HG02973 (cell line): Measurements from ENCODE around the gene ITGAD.

ENCODE experiments used
- ATAC-seq: cut with Tn5 transposase; IDR thresholded peaks from one replicate; pipeline ENCODE4 v1.9.1; 2021; ENCODE audit warnings: moderate library complexity; ENCODE audit not compliant: unreplicated experiment

The ITGAD gene

DNA sequence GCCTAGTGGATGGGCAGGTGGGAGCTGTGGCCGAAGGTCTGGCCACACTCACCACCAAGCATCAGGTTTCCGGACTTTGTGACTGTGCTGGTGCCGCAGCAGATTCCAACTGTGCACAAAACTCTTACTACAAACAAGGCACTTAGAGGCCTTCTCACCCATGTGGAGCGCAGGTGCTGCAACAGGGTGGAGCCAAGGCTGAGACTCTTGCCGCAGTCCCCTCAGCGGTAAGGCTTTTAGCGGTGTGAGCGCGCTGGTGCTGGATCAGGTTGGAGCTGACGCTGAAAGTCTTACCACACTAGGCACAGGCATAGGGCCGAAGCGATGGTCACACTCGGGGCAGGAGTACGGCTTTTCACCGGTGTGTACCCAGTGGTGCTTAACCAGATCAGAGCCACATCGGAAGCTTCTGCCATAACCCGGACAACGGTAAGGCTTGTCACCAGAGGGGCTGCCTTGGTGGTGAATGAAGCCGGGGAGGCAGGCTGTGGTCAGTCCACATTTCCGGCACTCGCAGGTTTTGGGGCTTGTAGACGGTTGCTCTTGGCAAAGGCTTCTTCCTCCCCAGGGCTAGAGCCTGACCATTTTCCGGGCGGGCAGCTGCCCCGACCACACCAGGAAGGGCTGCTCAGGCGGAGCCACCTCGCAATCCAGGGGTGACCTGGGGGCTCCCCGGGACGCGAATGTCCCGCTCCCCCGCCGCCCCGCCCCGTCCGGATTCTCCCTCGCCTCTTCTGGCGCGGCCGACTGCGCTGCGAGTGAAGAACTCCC lies 65.1 kb downstream of the ITGAD start:
- ATAC-seq = no peak

GRCh38 chr16:31458844-31459686 lies 65.9 kb downstream of the ITGAD start, which contains the start of gene ARMC5:
Gene ARMC5 (plus strand): TSS chr16:31459501. CDS start chr16:31459525, 24 bp downstream.
- ATAC-seq = peak; percentile 65

DNA sequence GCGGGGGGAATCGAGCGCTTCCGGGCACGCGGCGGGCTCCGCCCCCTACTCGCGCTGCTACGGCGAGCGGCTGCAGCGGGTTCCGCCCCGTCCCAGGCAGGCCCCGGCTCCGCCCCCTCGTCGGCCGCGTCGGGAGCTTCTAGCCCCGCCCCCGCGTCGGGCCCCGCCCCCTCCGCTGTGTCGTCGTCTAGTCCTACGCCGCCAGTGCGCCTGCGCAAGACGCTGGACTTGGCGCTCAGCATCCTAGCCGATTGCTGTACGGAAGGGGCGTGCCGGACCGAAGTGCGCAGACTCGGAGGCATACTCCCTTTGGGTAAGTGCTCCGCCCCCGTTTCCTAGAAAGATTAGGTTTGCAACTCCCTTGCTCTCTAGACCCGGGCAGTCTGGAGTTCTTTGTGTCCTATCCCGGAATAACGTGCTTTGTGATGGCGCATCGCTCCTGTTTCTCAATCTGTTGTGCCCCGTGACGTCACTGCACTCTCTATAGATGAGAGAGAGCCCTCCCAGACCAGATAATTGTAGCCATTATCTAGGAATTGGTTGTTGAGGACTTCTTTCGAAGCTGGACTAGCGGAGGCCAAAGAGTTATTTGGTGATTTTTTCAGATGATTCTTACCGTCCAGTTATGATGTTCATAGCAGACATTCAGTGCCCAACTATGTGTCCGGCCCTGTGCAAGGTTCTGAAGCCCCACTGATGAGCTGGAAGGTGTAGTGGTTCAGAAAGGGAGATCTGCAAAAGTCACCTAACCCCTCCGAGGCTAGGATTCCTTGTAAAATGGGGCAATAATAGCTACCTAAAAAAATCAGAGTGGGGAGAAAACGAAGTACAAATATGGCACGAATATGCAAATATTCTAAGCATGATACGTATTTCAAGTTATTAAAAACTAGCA lies 66.8 kb downstream of the ITGAD start:
- peak; percentile 62 for ATAC-seq

GRCh38 chr16:31460582-31461002 lies 67.5 kb downstream of the ITGAD start:
- ATAC-seq = no peak

DNA sequence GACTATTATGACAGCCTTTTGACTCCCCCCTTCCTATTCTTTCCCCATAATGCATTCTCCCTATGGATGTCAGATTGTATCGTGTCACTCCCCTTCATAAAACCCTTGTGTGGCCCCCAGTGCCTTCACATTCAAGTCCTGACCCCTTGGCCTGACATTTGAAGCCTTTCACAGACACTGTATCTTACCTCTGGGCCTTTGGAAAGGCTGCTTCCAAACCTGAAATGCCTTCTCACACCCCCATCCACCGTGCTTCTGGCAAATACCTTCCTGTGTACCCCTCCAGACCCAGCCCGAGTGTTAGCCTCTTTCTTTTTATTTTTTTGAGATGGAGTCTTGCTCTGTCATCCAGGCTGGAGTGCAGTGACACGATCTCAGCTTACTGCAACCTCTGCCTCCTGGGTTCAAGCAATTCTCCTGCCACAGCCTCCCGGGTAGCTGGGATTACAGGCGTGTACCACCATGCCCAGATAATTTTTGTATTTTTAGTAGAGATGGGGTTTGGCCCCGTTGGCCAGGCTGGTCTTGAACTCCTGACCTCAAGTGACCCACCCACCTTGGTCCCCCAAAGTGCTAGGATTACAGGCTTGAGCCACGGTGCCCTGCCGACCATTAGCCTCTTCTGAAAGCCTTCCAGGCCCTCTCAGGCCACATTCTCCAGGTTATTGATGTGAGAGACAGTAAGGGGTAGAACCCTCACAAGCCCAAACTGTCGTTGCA lies 68.2 kb downstream of the ITGAD start:
- ATAC-seq = no peak

GRCh38 chr16:31461921-31462804 lies 69.0 kb downstream of the ITGAD start:
- no peak for ATAC-seq

- ATAC-seq = no peak
Measured at GRCh38 chr16:31464348-31464769, 71.2 kb downstream of the ITGAD start.

DNA sequence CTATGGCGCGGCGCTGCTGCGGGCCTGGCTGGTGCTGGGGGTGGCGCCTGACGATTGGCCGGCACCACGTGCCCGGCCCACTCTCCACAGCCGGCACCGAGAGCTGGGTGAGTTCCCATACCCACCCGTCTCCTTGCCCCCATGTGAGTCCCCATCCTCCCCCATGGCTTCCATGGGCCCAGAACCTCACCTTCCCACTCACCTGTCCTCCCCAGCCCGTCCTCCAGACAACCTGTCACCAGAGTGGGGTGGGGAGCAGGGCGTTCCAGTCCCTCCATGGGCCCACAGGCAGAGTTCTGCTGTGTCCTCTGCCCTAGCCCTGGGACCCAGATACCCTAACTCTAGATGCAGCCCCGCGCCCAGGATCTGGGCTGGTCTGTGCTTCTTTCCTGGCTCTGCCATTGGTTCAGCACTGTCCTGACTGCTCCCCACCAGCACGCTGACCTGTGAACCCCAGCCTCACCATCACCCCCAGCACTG lies 71.7 kb downstream of the ITGAD start:
- ATAC-seq = no peak

DNA sequence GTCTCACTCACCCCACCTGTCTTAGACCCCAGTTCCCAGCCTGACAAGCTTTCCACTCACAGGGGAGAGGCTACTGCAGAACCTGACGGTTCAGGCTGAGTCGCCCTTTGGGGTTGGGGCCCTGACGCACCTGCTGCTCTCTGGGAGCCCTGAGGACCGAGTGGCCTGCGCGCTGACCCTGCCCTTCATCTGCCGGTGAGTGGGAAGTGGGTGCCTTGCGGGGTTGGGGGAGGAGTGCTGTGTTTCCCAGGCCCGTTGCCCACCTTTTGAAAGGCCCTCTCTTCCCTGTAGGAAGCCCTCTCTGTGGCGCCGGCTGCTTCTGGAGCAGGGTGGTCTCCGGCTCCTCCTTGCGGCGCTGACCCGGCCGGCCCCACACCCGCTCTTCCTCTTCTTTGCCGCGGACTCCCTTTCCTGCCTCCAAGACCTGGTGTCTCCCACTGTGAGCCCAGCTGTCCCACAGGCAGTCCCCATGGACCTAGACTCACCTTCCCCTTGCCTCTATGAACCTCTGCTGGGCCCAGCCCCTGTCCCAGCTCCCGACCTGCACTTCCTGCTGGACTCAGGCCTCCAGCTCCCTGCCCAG lies 72.7 kb downstream of the ITGAD start:
- no peak for ATAC-seq

DNA sequence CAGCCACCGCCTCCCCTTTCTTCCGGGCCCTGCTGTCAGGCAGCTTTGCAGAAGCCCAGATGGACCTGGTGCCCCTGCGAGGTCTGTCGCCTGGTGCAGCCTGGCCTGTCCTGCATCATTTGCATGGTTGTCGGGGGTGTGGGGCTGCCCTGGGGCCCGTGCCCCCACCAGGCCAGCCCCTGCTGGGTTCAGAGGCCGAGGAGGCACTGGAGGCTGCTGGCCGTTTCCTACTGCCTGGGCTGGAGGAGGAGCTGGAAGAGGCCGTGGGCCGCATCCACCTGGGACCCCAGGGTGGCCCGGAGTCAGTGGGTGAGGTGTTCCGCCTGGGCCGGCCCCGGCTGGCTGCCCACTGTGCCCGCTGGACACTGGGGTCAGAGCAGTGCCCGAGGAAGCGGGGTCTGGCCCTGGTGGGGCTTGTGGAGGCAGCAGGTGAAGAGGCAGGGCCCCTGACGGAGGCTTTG lies 73.3 kb downstream of the ITGAD start:
- no peak for ATAC-seq

- no peak for ATAC-seq
Measured at GRCh38 chr16:31467151-31467773, 74.1 kb downstream of the ITGAD start.

DNA sequence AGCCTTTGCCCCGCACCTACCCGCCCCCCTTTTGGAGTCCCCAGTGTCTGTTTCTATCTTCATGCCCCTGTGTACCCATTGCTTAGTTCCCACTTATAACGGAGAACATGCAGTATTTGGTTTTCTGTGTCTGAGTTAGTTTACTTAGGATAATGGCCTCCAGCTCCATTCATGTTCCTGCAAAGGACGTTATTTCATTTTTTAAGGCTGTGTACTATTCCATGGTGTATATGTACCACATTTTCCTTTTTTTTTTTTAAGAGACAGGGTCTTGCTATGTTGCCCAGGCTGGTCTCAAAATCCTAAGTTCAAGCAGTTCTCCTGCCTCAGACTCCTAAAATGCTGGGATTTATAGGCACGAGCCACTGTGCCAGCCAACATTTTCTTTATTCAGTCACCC lies 74.7 kb downstream of the ITGAD start:
- no peak for ATAC-seq

DNA sequence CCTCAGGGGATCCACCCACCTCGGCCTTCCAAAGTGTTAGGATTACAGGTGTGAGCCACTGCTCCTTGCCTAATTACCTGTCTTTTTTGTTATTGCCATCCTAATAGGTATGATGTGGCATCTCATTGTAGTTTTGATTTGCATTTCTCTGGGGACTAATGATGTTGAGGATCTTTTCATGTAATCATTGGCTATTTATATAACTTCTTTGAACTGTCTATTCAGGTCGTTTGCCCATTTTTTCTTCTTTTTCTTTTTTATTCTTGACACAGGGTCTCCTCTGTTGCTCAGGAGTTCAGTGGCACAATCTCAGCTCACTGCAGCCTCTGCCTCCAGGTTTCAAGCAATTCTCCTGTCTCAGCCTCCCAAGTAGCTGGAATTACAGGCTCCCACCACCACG lies 77.5 kb downstream of the ITGAD start:
- ATAC-seq = no peak

DNA sequence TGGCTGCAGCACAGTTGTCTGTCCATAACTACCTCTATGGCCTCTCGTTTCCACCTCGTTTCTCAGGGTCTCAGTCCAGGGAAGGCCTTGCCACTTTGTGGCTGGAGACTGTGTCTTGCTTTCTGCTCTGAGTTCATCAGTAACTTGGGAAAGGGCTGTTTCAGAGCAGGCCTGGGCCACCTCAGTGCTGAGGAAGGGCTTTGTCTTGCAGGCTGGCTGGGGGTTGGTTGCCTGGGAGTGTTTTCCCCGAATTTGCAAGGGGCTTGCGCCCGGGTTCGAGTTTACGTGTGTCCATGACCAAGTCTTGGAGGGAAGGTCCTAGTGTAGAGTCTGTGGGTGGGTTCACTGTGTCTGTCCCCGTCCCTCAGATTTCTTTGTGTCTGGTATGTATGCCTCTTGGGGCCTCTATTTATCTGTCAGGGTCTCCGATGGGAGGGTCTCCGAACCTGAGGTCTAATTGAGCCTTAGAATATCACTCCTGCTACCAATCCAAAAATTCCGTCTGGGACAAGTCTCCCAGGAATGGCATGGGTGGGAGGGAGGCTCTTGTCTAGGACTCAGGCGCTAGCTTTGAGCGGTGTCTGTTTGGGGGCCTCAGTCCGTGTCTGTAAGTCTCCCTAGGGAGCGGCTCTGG lies 78.2 kb downstream of the ITGAD start:
- no peak for ATAC-seq

GRCh38 chr16:31471875-31472708 lies 79.0 kb downstream of the ITGAD start, which contains the start of gene TGFB1I1:
Gene TGFB1I1 (plus strand): TSS chr16:31472152. CDS start chr16:31472189, 37 bp downstream.
- ATAC-seq = no peak

DNA sequence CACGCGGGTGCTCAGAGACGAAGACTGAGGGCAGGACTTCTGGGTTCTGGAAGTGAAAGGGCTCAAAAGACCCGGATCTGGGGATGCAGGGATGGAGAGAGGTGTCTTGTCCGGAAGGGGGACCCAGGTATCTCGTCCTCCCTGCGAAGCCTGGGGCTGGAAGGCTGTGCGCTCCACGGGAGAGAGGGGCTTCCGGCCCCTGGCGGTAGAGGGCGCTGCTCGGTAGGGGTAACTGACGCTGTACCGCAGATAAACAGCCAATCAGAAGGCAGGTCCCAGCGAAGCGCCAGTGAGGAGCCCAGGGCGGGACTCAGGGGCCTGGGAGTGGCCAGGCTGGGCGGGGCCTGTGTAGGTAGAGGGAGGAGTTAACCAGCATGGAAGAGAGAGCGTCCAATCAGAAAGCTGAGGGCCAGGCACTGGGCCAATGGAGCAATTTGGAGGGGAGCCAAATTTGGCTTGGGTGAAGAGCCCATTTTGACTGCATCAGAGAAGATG lies 79.6 kb downstream of the ITGAD start:
- ATAC-seq = no peak
